HG03196 (cell line): ENCODE results near the gene SLCO2A1.
"Not testable (repeated sequence)": the region's sequence is repeated elsewhere in the genome, so short reads cannot be mapped to it uniquely, and the experiment has no call there.

Experiments used
- ATAC-seq: cut with Tn5 transposase; IDR thresholded peaks from one replicate; pipeline ENCODE4 v1.9.1; 2021; ENCODE audit not compliant: unreplicated experiment

SLCO2A1 gene

DNA sequence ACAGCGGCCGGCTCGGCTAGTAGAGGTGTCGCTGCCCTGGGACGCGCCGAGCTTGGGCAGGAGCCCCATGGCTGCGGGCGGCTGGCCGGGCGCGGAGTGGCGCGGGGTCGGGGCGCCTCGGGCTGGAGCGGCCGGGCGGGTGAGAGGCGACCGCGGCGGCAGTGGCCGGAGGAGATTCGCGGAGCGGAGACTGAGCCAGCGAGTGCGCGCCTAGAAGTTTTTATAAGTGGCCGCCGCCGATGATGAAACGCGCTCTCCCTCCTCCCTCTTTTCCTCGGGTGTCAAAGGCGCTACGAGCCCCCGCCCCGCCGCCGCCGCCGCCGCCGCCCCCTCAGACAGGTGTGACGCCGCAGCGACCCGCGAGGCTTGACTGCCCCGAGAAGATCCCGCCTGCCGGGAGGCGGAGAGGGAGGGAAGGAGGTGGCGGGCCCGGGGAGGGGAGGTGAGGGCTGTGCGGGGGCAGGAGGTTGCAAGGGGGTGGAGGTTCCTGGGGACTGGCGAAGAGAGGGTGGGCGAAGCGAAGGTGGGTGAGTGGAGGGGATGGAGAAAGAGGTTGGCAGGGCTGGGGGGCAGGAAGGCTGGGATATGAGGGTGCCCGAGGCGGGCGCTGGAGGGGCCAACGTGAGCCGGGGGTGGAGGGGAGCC, at the start of gene SLCO2A1:
SLCO2A1 (minus strand) TSS at position 192 of the 645 bp plus-strand sequence; CDS start at position 69, 123 bp downstream.
- no peak for ATAC-seq

GRCh38 chr3:134079111-134079547, 49.4 kb upstream of the SLCO2A1 start:
- ATAC-seq: no peak

DNA sequence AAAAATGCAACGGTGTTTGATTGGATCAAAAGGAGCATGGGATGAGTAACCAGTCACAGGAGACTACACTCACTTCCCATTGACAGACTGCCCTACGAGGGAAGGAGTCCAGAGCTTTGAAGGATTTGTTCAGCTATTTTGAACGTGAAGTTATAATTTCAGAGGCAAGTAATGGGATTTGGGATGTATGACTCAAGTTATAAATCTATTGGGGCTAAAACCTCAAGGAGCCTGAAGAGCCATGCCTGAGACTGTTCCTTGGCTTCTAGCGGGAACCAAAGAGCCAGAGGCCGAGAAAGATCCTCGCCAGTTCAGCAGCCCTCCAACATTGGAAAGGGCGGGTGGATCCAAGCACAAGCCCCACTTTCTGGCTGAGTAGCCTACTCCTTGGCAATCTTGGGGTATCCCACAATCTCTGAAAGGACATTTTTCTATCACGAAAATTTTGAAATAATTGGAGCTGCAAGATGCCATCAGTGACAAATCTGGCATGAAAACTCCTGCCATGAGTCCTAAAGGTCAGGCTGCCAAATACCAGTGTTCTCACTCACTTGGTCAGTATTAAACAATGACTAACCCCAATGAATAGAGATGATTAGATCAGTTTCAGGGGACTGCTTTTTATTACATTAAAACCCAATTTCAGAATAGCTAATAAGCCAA, 48.6 kb upstream of the SLCO2A1 start:
- ATAC-seq: no peak

DNA sequence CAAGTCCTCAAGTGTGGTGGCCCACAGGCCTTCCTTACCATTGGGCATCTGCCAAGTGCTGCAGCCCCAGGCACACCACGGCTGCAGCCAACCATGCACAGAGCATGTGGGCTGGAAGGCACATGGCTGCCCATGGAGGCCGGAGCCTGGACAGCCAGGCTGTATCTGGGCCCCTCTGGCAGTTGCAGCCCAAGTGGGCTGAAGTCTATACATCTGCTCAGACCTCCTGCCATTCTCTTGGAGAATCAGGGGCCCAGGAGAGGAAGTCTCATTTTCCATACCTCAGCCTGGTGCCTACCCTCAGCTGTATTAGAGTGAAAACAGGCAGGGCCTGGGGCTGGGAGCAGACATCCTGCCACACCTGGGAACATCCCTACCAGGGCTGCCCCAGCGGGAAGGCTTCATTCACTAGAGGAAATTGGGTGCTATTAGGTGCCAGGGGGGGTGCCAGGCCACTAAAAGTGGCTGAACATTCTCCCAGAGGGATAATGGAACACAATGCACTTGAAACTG, 48.0 kb upstream of the SLCO2A1 start:
- no peak for ATAC-seq

DNA sequence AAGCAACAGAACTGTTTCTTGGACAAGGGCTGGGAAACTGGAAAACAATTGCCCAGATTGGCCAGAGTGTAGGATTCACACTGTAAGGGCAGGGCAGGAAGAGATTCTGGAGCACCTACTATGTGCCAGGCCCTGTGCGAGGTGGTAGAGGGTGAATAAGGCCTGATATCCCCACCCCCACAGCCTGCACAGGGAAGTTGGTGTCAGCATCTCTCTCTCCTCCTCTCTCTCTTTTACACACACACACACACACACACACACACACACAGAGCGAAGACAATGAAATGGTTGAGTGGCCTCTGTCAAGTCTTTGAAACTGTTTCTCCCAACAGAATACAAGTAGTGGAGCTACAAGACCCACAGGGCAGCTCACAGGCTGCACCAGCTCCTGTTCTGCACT, 47.1 kb upstream of the SLCO2A1 start:
- ATAC-seq: no peak

DNA sequence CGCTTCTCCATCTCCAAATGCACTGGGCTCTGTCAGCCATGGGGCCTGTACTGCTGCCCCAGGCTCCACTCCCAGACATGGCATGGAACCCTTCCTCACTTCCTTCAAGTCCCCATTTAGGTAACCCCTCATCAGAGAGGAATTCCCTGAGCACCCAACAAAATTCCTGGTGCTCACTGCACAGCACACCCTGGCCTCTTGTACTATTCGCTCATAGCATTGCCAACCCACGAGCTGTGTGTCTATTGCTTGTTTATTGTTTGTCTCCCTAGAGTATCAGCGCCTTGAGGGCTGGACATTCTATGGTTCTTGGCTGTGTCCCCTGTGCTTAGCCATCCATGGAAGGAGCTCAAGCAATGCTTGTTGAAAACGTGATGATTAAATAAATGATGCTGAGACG, 46.1 kb upstream of the SLCO2A1 start:
- no peak for ATAC-seq

DNA sequence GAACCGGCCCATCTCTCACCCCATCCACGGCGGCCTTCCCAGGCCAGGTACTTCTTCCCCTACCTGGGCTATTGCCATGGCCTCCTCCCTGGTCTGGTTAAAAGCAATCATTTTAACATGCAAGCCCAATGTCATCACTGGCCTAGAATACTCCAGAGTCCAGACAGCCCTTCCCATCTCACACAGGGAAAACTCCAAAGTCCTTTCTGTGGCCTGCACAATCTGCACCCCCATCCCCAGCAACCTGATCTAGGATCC, 45.8 kb upstream of the SLCO2A1 start:
- no peak for ATAC-seq

DNA sequence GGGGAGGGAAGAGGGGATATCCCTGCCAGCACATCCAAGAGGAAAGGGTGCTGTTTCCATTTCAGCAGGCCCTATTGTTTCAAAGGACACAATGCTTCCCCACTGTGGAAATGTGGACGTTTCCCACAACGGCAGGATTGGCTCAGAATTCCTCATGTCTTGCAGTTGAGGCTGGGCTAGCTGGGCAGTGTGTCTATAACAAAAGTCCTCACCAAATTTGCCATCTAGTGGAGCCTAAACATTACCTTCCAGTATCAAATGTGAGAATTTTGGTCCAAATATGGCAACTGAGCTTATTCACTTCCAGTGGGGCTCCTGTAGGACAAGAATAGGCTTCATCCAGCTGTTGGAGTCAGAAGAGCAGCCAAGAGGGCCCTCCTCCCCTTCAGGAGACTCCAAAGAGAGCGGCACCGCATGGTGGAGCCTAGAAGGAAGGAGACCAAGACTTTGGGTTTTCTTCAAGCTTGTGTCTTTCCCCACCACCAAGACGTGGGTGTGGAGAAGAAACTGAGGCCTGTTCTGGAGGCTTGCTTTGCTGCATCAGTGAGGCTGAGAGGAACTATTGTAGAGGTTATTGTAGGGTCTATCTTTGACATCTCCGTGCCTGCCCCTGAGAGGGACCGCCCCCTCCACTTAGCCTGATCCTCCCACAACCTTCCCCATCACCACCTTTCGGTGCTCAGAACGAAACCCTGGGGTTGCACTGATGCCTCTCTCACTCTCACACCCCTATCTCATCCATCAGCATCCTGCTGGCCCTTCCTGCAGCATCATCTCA, 45.3 kb upstream of the SLCO2A1 start:
- no peak for ATAC-seq

- ATAC-seq: no peak
These were observed 44.5 kb upstream of the SLCO2A1 start for GRCh38 chr3:134074001-134074789.

DNA sequence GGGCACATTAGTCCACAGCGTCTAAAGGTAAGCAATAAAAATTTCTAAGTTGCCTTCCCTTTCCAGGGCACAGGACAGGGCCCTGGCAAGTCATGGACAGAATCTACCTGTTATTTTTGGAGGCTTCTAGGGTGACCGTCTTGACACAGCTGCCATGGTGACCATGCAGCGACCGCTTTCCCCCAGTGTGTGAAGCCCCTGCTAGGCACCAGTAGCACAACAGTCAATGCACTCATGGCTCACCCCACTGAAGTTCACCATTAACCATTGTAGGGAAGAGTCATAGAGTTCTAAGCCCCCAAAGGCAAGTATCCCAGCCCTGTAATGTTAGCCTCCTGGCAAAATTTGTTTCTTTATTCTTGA, 43.8 kb upstream of the SLCO2A1 start:
- ATAC-seq: no peak

GRCh38 chr3:134072881-134073582, 43.3 kb upstream of the SLCO2A1 start:
- ATAC-seq: no peak

DNA sequence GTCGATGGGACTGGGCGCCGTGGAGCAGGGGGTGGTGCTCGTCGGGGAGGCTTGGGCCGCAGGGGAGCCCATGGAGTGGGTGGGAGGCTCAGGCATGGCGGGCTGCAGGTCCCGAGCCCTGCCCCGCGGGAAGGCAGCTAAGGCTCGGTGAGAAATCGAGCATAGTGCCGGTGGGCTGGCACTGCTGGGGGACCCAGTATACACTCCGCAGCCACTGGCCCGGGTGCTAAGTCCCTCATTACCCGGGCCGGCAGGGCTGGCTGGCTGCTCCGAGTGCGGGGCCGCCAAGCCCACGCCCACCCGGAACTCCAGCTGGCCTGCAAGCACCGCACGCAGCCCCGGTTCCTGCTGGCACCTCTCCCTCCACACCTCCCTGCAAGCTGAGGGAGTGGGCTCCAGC, 40.6 kb upstream of the SLCO2A1 start:
- ATAC-seq: not testable (repeated sequence)

DNA sequence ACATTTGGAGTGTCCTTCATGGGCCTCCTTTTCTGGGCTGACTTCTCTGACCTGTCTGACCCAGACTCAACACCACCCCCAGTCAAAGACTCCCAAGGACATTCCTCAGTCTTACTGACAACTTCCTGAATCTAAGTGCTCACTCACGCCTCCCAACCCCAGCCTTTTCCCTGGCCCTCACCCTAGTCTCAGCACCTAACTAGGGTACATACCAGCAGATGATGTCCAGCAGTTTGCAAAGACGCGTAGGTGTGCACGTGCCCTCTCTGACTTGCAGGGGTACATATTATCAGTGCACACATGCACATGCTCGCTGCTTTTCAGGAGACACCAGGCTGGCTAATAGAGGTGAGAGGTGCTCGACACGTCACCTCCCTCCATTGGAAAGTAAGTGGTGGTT, 38.7 kb upstream of the SLCO2A1 start:
- ATAC-seq: no peak

DNA sequence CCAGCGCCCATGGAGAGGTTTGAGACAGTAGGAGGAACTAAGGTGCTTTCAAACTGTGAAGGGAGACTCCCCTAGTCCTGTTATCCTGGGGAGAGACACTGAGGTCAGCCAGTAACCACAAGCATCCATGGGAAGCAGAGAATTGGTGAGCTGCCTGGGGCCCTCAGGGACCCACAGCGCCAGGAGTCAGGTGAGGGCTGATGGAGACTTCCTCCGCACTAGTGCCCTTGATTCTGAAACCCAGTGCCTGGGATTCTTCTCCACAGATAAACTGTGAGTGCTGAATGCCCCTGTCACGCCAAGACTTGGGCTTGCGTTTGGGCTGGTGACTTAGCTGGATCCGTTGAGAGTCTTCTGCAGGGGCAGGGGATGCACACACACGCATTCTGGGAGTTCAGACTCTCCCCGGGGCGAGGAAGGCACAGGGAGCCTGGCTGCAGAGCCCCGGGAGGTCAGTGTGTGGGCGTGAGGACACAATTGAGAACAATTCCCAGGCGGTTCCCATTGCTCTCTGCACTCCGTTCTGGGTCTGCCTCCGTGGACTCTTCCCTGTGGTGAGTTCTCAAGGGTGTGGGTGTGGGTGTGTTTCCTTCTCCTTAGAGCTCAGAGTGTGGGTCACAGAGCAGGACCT, 37.9 kb upstream of the SLCO2A1 start:
- no peak for ATAC-seq

GRCh38 chr3:134066651-134067530, 37.2 kb upstream of the SLCO2A1 start:
- ATAC-seq: no peak

- no peak for ATAC-seq
These were observed 36.4 kb upstream of the SLCO2A1 start for GRCh38 chr3:134066158-134066541.

DNA sequence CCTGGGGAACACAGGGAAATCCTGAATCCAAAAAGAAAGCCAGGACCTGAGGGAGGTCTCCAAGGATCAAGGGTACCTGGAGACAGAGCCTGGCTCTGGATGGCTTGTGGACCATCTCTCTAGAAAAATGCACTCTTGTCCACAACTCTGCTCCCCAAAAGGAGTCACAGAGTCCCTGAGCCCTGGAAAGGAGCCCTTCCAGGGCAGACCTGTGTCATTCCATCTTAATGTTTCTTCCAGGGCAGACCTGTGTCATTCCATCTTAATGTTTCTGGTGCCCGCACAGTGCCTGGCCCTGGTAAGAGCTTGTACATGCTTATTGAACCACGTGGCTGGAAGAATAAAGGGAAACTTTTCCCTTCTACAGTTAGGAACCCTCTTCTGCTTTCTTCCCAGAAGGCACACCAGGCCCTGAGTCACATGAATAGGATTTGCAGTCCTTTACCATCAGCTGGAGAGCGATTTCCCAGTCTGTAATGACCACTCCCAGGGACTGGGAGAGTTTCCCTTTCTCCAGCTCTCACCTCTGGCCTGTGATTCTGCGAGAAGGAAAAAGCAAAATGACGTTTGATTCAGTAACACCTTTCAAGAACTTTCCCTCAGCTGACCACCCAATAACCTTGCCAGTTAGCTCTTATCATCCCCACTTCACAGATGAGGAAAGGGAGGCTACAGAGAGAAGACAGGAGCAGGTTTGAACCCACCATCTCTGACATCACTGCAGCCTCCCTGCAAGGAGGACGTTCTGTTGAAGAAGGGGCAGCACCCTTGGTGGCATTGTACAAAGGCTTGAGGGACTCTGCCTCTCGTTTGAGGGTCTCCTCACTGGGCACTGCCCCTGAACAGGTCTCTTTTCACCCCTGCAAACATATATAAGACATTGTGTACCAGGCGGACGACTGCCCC, 35.8 kb upstream of the SLCO2A1 start:
- ATAC-seq: no peak

- ATAC-seq: no peak
These were observed 34.4 kb upstream of the SLCO2A1 start for GRCh38 chr3:134064081-134064480.
